ENCODE data around the gene PTPRN2. TPM values are rescaled to one million over a fixed set of nuclear protein-coding genes. Genes with fewer than 3 reads are reported as not detected.

PTPRN2 gene
- total RNA-seq, 1 experiment from 2014 or later, result 1.2 TPM

DNA sequence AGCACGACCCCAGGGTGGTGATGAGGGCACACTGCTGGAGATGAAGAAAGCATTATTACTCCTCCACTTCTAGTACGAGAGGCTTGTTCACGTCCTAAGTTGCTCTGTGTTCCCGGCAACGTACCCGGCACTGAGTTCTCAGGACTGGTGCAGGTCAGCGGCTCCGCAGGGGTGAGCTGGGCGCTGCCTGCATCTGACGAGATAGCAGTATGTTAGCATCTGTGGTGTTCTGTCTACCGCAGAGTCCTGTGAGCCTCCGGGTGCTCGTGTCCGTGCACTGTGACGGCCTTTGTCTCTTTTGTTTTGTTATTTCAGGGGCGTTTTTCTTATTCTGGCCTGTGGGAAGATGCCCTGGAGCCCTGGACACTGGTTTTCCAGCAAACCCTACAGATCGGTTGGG is 743.0 kb downstream of the PTPRN2 start:
- no peak overlapping the region for H3K4me3 ChIP-seq
- DNase-seq (ENCODE audit: low read depth in 1 of 2, low spot score in 2 of 2), result no peak
- H3K9me3 ChIP-seq (replicated peaks), result peaks cover 8% of the 10 kb centered on the region
- H3K27ac ChIP-seq, result no peak overlapping the region
- H3K27me3 ChIP-seq (replicated peaks), result no peaks in the 10 kb centered on the region
- no peaks in the 10 kb centered on the region for H3K4me1 ChIP-seq (replicated peaks)
- H3K36me3 ChIP-seq, result no peaks in the 10 kb centered on the region

DNA sequence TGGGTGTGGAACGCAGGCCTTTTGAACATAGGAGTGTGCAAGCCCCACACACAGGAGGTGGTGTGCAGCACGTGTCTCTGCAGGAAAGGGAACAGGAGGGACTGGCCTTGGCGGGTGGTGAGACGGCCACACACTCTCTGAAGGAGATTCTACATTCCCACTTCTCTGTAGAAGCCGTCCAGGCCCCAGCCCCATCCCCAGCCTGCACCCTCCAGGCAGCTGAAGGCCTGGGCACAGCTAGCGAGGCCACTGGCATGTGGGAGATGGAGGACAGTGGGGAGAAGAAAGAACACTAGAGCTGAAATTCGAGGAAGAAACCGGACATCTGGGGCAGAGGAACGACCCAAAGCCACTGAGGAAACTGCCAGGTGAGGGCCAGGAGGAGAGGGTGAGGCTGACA is 743.5 kb downstream of the PTPRN2 start:
- Histone ChIP-seq H3K9me3 (replicated peaks) (peaks cover 13% of the 10 kb centered on the region), H3K4me3 (no peak overlapping the region), H3K36me3 (no peaks in the 10 kb centered on the region), H3K27me3 (replicated peaks) (no peaks in the 10 kb centered on the region), H3K27ac (no peak overlapping the region), H3K4me1 (replicated peaks) (no peaks in the 10 kb centered on the region)
- DNase-seq (ENCODE audit: low read depth in 1 of 2, low spot score in 2 of 2), result no peak

GRCh38 chr7:157843336-157844140 is 744.1 kb downstream of the PTPRN2 start:
- Histone ChIP-seq H3K4me3 (no peak overlapping the region), H3K27me3 (replicated peaks) (no peaks in the 10 kb centered on the region), H3K9me3 (replicated peaks) (peaks cover 15% of the 10 kb centered on the region), H3K27ac (no peak overlapping the region), H3K4me1 (replicated peaks) (no peaks in the 10 kb centered on the region), H3K36me3 (no peaks in the 10 kb centered on the region)
- no peak for DNase-seq (ENCODE audit: low read depth in 1 of 2, low spot score in 2 of 2)

DNA sequence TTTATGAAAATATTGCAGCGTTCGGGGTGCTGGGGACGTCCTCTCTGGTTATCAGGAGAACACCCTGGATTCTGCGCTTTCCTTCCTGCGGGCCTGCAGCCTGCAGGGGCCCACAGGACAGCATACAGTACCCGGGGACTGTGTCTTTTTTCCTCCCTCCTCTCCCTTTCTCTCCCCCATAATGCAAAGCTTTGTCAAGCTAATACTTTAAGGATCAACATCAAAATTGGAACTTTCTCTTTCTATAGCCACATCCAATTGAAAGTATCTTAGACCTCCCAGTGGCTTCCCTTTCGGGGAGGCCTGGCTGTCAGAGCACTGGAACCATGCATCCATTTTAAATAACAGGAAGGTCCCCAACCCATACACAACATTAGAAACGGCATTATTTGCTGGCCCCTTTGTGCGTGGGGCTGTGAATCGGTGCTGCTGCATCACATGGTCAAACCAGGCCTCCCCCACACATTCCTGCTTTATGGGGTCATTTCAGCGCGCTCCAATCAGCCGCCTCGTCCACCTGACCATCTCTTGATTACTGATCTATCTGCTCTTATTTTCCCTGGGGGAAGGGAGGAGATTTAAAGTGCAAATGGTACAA is 745.8 kb downstream of the PTPRN2 start:
- no peak for DNase-seq (ENCODE audit: low read depth in 1 of 2, low spot score in 2 of 2)
- Histone ChIP-seq H3K9me3 (replicated peaks) (peaks cover 15% of the 10 kb centered on the region), H3K4me3 (no peak overlapping the region), H3K27me3 (replicated peaks) (no peaks in the 10 kb centered on the region), H3K36me3 (no peaks in the 10 kb centered on the region), H3K4me1 (replicated peaks) (no peaks in the 10 kb centered on the region), H3K27ac (no peak overlapping the region)

- no peak overlapping the region for H3K27ac ChIP-seq
- no peaks in the 10 kb centered on the region for H3K27me3 ChIP-seq (replicated peaks)
- DNase-seq (ENCODE audit: low read depth in 1 of 2, low spot score in 2 of 2), result no peak
- no peak overlapping the region for H3K4me3 ChIP-seq
- H3K36me3 ChIP-seq, result no peaks in the 10 kb centered on the region
- H3K9me3 ChIP-seq (replicated peaks), result peaks cover 15% of the 10 kb centered on the region
- H3K4me1 ChIP-seq (replicated peaks), result no peaks in the 10 kb centered on the region
Observed at GRCh38 chr7:157840914-157841772, 746.5 kb downstream of the PTPRN2 start.

DNA sequence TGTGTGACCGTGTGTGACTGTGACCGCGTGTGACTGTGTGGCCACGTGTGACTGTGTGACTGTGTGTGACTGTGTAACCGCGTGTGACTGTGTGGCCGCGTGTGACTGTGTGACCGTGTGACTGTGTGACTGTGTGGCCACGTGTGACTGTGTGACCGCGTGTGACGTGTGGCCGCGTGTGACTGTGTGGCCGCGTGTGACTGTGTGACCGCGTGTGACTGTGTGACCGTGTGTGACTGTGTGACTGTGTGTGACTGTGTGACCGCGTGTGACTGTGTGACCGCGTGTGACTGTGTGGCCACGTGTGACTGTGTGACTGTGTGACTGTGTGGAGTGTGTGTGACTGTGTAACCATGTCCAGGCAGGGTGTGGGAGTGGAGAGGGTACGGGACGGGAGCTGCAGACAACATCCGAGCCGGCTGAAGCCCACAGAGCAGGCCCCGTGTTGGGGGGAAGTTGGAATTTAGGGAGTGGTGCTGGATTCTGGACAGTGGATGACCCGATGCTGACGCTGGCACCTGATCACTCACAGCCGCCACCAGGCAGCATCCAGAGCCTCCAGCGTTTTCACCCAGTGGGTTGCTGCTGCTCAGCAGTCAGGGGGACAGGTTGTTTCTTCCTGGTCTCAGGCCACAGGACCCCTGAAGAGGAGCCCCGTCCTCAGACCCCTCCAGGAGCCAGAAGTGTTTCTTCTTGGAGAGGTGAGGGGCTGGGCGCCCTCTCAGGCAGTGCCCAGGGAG is 747.3 kb downstream of the PTPRN2 start:
- H3K4me1 ChIP-seq (replicated peaks), result no peaks in the 10 kb centered on the region
- peaks cover 15% of the 10 kb centered on the region for H3K9me3 ChIP-seq (replicated peaks)

DNA sequence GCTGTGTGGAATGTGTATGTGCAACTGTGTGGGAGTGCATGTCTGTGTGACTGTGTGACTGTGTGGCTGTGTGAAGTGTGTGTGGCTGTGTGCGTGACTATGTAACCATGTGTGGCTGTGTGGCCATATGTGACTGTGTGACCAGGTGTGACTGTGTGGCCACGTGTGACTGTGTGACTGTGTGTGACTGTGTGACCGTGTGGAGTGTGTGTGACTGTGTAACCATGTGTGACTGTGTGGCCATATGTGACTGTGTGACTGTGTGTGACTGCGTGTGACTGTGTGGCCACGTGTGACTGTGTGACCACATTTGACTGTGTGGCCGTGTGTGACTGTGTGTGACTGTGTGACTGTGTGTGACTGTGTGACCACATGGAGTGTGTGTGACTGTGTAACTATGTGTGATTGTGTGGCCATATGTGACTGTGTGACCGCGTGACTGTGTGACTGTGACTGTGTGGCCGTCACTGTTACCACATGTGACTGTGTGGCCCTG is 747.9 kb downstream of the PTPRN2 start:
- Histone ChIP-seq H3K4me3 (no peak overlapping the region), H3K9me3 (replicated peaks) (peaks cover 15% of the 10 kb centered on the region), H3K36me3 (no peaks in the 10 kb centered on the region), H3K4me1 (replicated peaks) (no peaks in the 10 kb centered on the region), H3K27ac (no peak overlapping the region), H3K27me3 (replicated peaks) (no peaks in the 10 kb centered on the region)
- no peak for DNase-seq (ENCODE audit: low read depth in 1 of 2, low spot score in 2 of 2)

More for the DNA sequence above, 747.3 kb downstream of the PTPRN2 start:
- H3K27ac ChIP-seq, result no peak overlapping the region
- H3K36me3 ChIP-seq, result no peaks in the 10 kb centered on the region
- H3K27me3 ChIP-seq (replicated peaks), result no peaks in the 10 kb centered on the region
- no peak for DNase-seq (ENCODE audit: low read depth in 1 of 2, low spot score in 2 of 2)
- H3K4me3 ChIP-seq, result no peak overlapping the region

DNA sequence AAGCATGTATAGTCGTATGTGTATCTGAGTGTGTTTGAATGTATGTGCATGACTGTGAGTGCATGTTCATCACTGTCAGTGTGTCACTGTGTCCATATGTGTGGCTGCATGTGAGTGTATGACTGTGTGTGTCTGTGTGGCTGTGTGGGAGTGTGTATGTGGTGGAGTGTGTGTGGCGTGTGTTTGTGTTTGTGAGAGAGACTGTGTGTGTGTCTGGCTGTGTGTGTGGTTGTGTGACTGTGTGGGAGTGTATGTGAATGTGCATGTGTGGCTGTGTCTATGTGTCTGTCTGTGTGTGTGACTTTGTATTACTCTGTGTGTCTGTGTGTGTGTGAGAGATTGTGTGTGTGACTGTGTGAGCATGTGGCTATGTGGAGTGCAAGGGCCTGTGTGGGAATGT is 748.4 kb downstream of the PTPRN2 start:
- no peak overlapping the region for H3K27ac ChIP-seq
- no peak overlapping the region for H3K4me3 ChIP-seq
- peaks cover 15% of the 10 kb centered on the region for H3K9me3 ChIP-seq (replicated peaks)
- no peak for DNase-seq (ENCODE audit: low read depth in 1 of 2, low spot score in 2 of 2)
- H3K4me1 ChIP-seq (replicated peaks), result no peaks in the 10 kb centered on the region
- H3K36me3 ChIP-seq, result no peaks in the 10 kb centered on the region
- no peaks in the 10 kb centered on the region for H3K27me3 ChIP-seq (replicated peaks)

- H3K27ac ChIP-seq, result no peak overlapping the region
- peaks cover 15% of the 10 kb centered on the region for H3K9me3 ChIP-seq (replicated peaks)
- no peak for DNase-seq (ENCODE audit: low read depth in 1 of 2, low spot score in 2 of 2)
- H3K4me3 ChIP-seq, result no peak overlapping the region
- no peaks in the 10 kb centered on the region for H3K27me3 ChIP-seq (replicated peaks)
- no peaks in the 10 kb centered on the region for H3K36me3 ChIP-seq
- H3K4me1 ChIP-seq (replicated peaks), result no peaks in the 10 kb centered on the region
Observed at GRCh38 chr7:157837561-157837960, 750.1 kb downstream of the PTPRN2 start.

DNA sequence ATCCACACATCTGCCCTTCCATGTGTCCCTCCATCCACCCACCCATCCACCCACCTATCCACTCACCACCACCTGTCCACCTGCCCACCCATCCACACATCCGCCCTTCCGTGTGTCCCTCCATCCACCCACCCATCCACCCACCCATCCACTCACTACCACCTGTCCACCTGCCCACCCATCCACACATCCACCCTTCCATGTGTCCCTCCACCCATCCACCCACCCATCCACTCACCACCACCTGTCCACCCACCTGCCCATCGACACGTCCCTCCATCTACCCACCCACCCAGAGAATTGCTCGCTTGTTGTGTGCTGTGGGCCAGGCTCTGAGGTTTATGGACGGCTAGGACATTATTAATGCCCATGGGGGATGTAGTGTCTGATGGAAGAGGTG is 750.6 kb downstream of the PTPRN2 start:
- Histone ChIP-seq H3K4me1 (replicated peaks) (no peaks in the 10 kb centered on the region), H3K4me3 (no peak overlapping the region), H3K27ac (no peak overlapping the region), H3K36me3 (no peaks in the 10 kb centered on the region), H3K9me3 (replicated peaks) (peaks cover 15% of the 10 kb centered on the region), H3K27me3 (replicated peaks) (no peaks in the 10 kb centered on the region)
- no peak for DNase-seq (ENCODE audit: low read depth in 1 of 2, low spot score in 2 of 2)

DNA sequence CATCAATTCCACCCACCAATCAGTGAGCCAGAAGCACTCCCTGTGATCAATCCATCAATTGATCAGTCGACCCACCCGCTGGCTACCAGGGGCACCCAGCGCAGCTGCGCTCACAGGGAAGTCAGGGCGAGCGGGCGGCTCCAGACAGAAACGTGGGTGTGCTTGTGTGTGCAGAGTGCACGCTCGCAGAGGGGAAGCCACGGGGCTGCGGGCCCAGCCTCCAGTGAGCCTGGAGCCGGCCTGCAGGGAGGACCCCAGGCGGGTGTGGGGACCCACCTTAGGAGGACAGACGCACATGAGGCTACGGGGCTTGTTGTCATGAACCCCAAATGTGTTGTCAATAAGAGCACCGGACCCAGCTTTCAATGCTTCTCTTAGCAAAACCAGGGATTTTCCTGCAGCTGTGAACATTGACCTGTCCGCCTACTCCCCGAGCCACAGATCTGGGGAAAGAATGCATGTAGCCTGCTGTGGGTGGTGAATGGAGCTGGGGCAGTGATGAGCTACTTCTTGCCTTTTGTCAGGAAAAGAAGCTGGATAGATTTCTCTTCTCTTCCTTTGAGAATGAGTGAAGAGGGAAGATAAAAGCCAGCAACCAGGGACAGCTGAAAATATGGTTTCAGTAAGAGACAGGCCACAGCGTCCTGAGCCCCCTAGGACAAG is 753.0 kb downstream of the PTPRN2 start:
- H3K27me3 ChIP-seq (replicated peaks), result no peaks in the 10 kb centered on the region
- H3K27ac ChIP-seq, result no peak overlapping the region
- H3K36me3 ChIP-seq, result no peaks in the 10 kb centered on the region
- no peaks in the 10 kb centered on the region for H3K4me1 ChIP-seq (replicated peaks)
- peaks cover 7% of the 10 kb centered on the region for H3K9me3 ChIP-seq (replicated peaks)
- no peak for DNase-seq (ENCODE audit: low read depth in 1 of 2, low spot score in 2 of 2)
- no peak overlapping the region for H3K4me3 ChIP-seq

DNA sequence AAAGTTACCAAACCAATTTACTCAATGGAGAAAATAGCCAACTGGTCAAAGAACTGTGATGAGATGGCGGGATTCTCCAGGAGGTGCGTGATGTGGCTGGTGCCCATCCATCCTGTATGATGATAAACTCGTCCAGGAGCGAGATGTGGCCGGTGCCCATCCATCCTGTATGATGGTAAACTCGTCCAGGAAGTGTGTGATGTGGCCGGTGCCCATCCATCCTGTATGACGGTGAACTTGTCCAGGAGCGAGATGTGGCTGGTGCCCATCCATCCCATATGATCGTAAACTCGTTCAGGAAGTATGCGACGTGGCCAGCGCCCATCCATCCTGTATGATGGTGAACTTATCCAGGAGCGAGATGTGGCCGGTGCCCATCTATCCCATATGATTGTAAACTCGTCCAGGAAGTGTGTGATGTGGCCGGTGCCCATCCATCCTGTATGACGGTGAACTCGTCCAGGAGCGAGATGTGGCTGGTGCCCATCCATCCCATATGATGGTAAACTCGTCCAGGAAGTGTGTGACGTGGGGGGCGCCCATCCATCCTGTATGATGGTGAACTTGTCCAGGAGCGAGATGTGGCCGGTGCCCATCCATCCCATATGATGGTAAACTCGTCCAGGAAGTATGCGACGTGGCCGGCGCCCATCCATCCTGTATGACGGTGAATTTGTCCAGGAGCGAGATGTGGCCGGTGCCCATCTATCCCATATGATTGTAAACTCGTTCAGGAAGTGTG is 754.6 kb downstream of the PTPRN2 start:
- Histone ChIP-seq H3K27me3 (replicated peaks) (no peaks in the 10 kb centered on the region), H3K9me3 (replicated peaks) (0 out of 2 replicates have a peak, but pooled peaks cover 3% of the 10 kb centered on the region), H3K36me3 (no peaks in the 10 kb centered on the region), H3K4me3 (no peak overlapping the region), H3K27ac (no peak overlapping the region), H3K4me1 (replicated peaks) (no peaks in the 10 kb centered on the region)
- DNase-seq (ENCODE audit: low read depth in 1 of 2, low spot score in 2 of 2), result no peak
